Epithelial cell of proximal tubule (primary cell): ENCODE results near the gene LDLRAD4. TPM values are rescaled to one million over a fixed set of nuclear protein-coding genes. Genes with fewer than 3 reads are reported as not detected.
A peak's percentile ranks its signal among the peaks of the same experiment; 100 is the strongest.

ENCODE experiments used
- DNase-seq: peaks from one replicate; pipeline ENCODE4 v3.0.0-alpha.2; 2011; ENCODE audit warnings: low read depth
- H3K4me3 ChIP-seq: 2 replicates; pipeline ENCODE4 v1.5.1; 2011; ENCODE audit warnings: low read depth, mild to moderate bottlenecking, low read length
- CTCF ChIP-seq: conservative IDR thresholded peaks from 2 replicates; pipeline ENCODE4 v1.5.1; 2012; ENCODE audit warnings: low read depth, mild to moderate bottlenecking, low read length
- total RNA-seq: library from RNA; depleted of rRNA; stranded (reverse); fragments of >200 nt; gene quantifications from 2 replicates; pipeline ENCODE4 v1.2.3, GENCODE V29; 2015

Gene LDLRAD4
- under 0.01 TPM in 1 of 2 replicates, not detected in the other for total RNA-seq

GRCh38 chr18:13218368-13218991 lies at the start of gene LDLRAD4:
TSS of gene LDLRAD4 (plus strand) at chr18:13218760.
- peak within 1 kb of the TSS; percentile 34 for H3K4me3 ChIP-seq
- DNase-seq: no peak
- no peak for TF ChIP-seq CTCF

- TF ChIP-seq CTCF: no peak
- no peak for DNase-seq
- no peak overlapping the region for H3K4me3 ChIP-seq
Measured at GRCh38 chr18:13173578-13174145, 44.9 kb upstream of the LDLRAD4 start.

GRCh38 chr18:13175266-13175665 lies 43.3 kb upstream of the LDLRAD4 start:
- TF ChIP-seq CTCF: no peak
- no peak overlapping the region for H3K4me3 ChIP-seq
- no peak for DNase-seq

GRCh38 chr18:13175754-13176210 lies 42.8 kb upstream of the LDLRAD4 start:
- no peak for TF ChIP-seq CTCF
- DNase-seq: peak; percentile 2
- no peak overlapping the region for H3K4me3 ChIP-seq

- no peak for TF ChIP-seq CTCF
- no peak overlapping the region for H3K4me3 ChIP-seq
- DNase-seq: no peak
Measured at GRCh38 chr18:13176847-13177246, 41.7 kb upstream of the LDLRAD4 start.

- no peak for TF ChIP-seq CTCF
- H3K4me3 ChIP-seq: no peak overlapping the region
- DNase-seq: no peak
Measured at GRCh38 chr18:13178197-13178596, 40.4 kb upstream of the LDLRAD4 start.

- no peak for TF ChIP-seq CTCF
- DNase-seq: no peak
- H3K4me3 ChIP-seq: no peak overlapping the region
Measured at GRCh38 chr18:13178976-13179375, 39.6 kb upstream of the LDLRAD4 start.
